Measurements from ENCODE around the gene HSDL1.

GRCh38 chr16:84119368-84119767 is 25.6 kb downstream of the HSDL1 start:
- TF ChIP-seq CTCF (conservative IDR thresholded peaks at IDR 0.05; ENCODE audit: low read length) (no peak), EZH2phosphoT487 (IDR thresholded peaks at IDR 0.05; ENCODE audit: borderline replicate concordance, low read depth, low read length) (no peak)

Measured in OCI-LY7 (cell line).